SK-N-MC (cell line): ENCODE results near the gene NCOA1.
"Not testable (repeated sequence)": the region's sequence is repeated elsewhere in the genome, so short reads cannot be mapped to it uniquely, and the experiment has no call there.

Source experiments
- DNase-seq: peaks from one replicate; pipeline ENCODE4 v3.0.0-alpha.2; 2011; ENCODE audit warnings: low read depth, low spot score
- H3K27ac ChIP-seq: fragments of 200-600 bp; sonication (generic); 2 replicates; pipeline ENCODE4 v1.5.1; 2016; ENCODE audit warnings: mixed run types
- H3K36me3 ChIP-seq: fragments of 200-600 bp; sonication (generic); 2 replicates; pipeline ENCODE4 v1.6.1; 2017; ENCODE audit warnings: antibody characterized with exemption, low read length, mixed read lengths; ENCODE audit not compliant: insufficient read depth
- H3K4me3 ChIP-seq: fragments of 200-600 bp; sonication (generic); 2 replicates; pipeline ENCODE4 v1.5.1; 2016
- H3K9ac ChIP-seq: fragments of 200-600 bp; sonication (generic); 2 replicates; pipeline ENCODE4 v1.8.0; 2017; ENCODE audit warnings: mixed run types, mixed read lengths; ENCODE audit not compliant: insufficient read length
- H3K9me3 ChIP-seq: fragments of 200-600 bp; sonication (generic); 2 replicates; pipeline ENCODE4 v1.6.1; 2017; ENCODE audit warnings: low read depth, mild to moderate bottlenecking, antibody characterized with exemption, low read length, moderate library complexity, mixed read lengths
- EZH2 ChIP-seq: fragments of 200-600 bp; sonication (generic); IDR thresholded peaks from one replicate; pipeline ENCODE4 v1.6.1; 2017; ENCODE audit warnings: antibody characterized with exemption
- FOXP2 ChIP-seq: optimal IDR thresholded peaks from 2 replicates; pipeline ENCODE3; 2011; ENCODE audit warnings: mild to moderate bottlenecking, moderate library complexity; ENCODE audit not compliant: insufficient read depth; ENCODE audit errors: extremely low read length, control extremely low read depth
- POLR2AphosphoS5 ChIP-seq: IDR thresholded peaks from 2 replicates; pipeline ENCODE4 v1.6.1; 2012; ENCODE audit warnings: mild to moderate bottlenecking, low read depth, low read length, borderline replicate concordance

The NCOA1 gene

DNA sequence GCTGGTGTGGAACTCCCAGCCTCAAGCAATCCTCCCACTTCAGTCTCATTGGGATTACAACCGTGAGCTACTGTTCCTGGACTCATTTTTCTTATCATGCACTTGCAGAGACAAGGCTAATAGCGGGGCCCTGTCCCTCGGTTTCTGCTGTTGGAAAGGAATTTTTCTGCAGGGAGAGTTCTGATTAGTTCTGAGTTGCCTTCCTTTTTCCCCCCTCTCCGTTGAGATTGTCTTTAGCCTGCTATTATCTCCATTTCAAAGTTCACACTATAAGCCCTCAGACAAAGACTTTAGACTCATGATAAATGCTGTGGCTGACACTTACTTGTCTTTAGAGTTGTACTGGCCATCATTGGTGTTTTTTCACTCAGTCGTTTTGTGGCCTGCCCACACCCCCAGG, 97.2 kb downstream of the NCOA1 start:
- no peak for TF ChIP-seq EZH2
- TF ChIP-seq POLR2AphosphoS5: no peak
- TF ChIP-seq FOXP2: no peak
- no peak for DNase-seq
- no peak overlapping the region for H3K27ac ChIP-seq
- H3K36me3 ChIP-seq: no peaks in the 10 kb centered on the region
- no peak overlapping the region for H3K4me3 ChIP-seq
- no peaks in the 10 kb centered on the region for H3K9me3 ChIP-seq
- H3K9ac ChIP-seq: no peak overlapping the region

DNA sequence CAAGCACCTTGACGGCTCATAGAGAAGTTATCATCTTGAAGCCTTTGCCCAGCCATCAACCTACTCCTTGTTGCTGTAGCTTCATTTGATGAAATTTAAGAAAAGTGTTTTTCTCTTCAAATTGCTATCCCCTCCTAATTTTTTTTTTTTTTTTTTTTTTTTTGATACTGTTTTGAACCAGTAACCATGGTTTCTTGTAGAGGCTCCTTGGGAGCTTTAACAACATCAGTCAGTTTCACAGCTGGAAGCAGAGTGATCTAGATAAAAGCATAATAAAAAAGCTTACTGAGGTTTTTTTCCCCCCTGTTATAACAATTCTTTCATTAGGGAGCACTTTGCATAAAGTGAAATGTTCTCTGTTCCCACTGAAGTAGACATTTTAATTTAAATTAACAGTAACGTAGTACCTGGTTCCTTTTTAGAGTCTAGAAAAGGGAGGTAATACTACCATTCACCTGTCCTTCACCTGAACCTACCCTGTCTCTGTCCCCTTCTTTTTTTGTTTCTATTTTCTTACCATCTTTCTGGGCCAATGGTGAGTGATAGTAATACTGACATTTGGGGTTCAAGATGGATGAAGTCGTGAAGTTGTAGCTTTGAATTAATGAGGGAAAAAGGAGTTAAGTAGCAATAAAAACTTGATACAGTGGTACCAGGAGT, 101.5 kb downstream of the NCOA1 start:
- Histone ChIP-seq H3K27ac (no peak overlapping the region), H3K9ac (no peak overlapping the region), H3K9me3 (no peaks in the 10 kb centered on the region), H3K36me3 (no peaks in the 10 kb centered on the region), H3K4me3 (no peak overlapping the region)
- TF ChIP-seq FOXP2 (no peak), EZH2 (no peak), POLR2AphosphoS5 (no peak)
- no peak for DNase-seq

DNA sequence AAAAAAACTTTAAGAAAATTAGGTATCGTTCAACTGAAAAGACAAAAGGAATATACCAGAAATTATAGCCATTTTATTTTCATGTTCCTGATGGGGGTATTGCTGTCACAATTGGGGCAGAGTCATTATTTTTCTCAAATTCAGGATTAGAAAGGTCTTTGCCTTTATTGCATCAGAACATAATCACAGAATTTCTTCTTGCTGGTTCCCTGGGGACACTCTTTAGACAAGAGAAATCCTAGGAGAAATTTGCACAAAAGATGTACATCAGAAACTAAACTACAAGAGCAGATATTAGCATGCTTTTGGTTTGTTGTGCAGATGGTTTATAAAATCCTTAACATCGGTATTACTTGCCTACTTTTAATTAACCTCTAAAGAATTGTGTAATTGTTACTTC, 103.2 kb downstream of the NCOA1 start:
- Histone ChIP-seq H3K9ac (peak overlapping the region; percentile 5), H3K36me3 (no peaks in the 10 kb centered on the region), H3K4me3 (peak overlapping the region; percentile 32; the same call in 1 of the 2 replicates), H3K27ac (peak overlapping the region; percentile 32; the same call in 1 of the 2 replicates), H3K9me3 (no peaks in the 10 kb centered on the region)
- DNase-seq: no peak
- TF ChIP-seq FOXP2: no peak
- no peak for TF ChIP-seq POLR2AphosphoS5
- TF ChIP-seq EZH2: no peak

DNA sequence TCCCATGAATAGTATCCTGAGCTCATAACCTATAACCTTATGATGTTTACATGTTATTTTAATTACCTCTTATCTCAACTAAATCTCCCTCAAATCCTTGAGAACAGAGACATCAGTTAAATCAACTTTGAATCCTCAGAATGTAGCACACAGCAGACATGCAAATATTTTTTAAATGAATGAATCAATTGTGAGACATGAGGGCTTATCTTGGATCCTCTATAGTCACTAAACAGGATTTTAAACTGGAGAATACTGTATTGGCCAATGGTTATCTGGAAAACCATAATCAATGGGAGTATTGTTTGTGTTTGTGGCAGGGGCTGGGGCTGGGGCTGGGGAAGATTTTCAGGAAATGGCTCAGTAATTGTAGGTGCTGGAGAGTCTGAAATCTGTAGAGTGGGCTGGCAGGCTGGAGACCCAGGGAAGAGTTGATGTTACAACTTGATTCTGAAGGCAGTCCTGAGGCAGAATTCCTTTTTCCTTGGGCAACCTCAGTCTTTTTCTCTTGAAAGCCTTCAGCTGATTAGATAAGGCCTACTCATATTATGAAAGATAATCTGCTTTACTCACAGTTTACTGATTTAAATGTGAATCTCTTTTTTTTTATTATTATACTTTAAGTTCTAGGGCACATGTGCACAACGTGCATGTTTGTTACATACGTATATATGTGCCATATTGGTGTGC, 106.3 kb downstream of the NCOA1 start:
- no peak overlapping the region for H3K9ac ChIP-seq
- no peak overlapping the region for H3K4me3 ChIP-seq
- TF ChIP-seq EZH2: no peak
- TF ChIP-seq POLR2AphosphoS5: no peak
- TF ChIP-seq FOXP2: no peak
- H3K36me3 ChIP-seq: no peaks in the 10 kb centered on the region
- H3K27ac ChIP-seq: no peak overlapping the region
- no peaks in the 10 kb centered on the region for H3K9me3 ChIP-seq
- no peak for DNase-seq

DNA sequence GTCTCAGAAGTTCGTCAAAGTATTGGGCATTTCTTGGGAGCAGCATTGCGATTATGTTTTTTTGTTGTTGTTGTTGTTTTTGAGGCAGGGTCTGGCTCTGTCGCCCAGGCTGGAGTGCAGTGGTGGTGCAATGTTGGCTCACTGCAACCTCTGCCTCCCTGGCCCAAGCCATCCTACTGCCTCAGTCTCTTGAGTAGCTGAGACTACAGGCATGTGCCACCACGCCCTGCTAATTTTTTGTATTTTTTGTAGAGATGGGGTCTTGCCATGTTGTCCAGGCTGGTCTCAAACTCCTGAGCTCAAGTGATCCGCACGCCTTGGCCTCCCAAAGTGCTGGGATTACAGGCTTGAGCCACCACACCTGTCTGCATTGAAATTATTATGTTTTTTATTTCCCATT, 109.1 kb downstream of the NCOA1 start:
- H3K4me3 ChIP-seq, DNase-seq, H3K9me3 ChIP-seq, H3K36me3 ChIP-seq, H3K9ac ChIP-seq, H3K27ac ChIP-seq: not testable (repeated sequence)

DNA sequence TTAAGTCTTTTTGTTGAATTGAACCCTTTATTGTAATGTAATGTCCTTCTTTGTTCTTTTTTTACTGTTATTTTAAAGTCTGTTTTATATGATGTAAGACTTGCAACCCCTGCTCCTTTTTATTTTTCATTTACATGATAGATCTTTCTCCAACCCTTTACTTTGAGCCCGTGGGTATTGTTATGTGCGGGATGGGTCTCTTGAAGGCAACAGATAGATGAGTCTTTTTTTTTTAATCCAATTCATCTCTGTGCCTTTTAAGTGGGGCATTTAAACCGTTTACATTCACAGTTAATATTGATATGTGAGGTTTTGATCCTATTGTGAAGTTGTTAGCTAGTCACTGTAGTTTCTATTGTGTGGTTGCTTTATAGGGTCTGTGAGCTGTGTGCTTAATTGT, 120.6 kb downstream of the NCOA1 start:
- no peak overlapping the region for H3K27ac ChIP-seq
- no peaks in the 10 kb centered on the region for H3K9me3 ChIP-seq
- H3K4me3 ChIP-seq: no peak overlapping the region
- no peak for DNase-seq
- TF ChIP-seq FOXP2 (no peak), EZH2 (no peak), POLR2AphosphoS5 (no peak)
- no peak overlapping the region for H3K9ac ChIP-seq
- H3K36me3 ChIP-seq: no peaks in the 10 kb centered on the region; the same call in 1 of the 2 replicates

DNA sequence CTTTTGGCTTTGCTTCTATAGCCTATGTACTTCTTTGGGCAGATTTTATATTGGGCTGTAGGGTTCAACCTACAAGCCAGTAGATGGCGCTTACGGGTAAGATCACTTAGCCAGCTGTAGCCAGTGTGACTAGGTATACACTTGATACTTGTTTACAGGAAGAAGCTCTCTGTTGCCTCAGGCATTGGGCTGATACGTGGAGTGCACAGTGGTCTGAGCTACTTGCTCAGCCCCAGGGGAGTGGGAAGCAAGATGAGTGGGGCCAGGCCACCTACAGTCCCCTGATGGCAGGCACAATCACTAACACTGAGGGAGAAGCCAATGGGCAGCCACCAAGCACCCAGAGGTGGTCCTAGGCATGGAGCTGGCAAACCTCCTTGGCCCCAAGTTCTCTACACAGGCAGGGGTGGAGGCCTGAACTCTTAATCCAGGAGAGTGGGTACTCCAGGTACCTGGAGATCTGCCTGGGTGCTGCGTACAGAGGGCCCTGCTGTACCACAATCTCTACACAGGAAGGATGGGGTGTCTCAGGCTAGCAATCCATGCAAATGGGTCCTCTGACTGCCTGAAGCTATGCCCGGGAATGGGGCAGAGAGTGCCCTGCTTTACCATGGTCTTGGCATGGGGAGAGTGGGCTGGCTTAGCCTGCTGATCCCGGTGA, 122.2 kb downstream of the NCOA1 start:
- H3K36me3 ChIP-seq: no peaks in the 10 kb centered on the region; the same call in 1 of the 2 replicates
- H3K9me3 ChIP-seq: no peaks in the 10 kb centered on the region
- H3K9ac ChIP-seq: no peak overlapping the region
- H3K27ac ChIP-seq: no peak overlapping the region
- no peak for DNase-seq
- no peak overlapping the region for H3K4me3 ChIP-seq
- TF ChIP-seq POLR2AphosphoS5 (no peak), EZH2 (no peak), FOXP2 (no peak)

DNA sequence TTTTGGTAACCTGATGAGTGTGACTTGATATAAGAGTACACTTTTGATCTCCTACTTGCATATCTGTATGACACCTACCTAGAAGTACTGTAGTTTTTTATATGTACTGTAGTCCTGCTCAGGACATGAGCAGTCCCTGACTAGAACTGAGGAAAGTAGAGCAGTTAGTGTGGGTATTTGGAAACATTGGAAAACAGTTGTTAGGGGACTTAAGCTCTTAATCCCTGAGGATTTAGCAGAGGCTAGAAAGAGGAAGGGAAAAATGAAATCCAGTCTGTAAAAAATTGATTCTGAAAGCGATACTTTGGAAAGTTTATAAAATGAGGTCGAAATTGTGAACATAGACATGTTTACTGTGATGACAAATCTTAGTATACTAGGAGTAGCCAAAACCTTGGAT, 125.6 kb downstream of the NCOA1 start:
- TF ChIP-seq POLR2AphosphoS5: no peak
- TF ChIP-seq FOXP2: no peak
- no peak for TF ChIP-seq EZH2
- Histone ChIP-seq H3K9ac (no peak overlapping the region), H3K27ac (no peak overlapping the region), H3K36me3 (no peaks in the 10 kb centered on the region; the same call in 1 of the 2 replicates), H3K9me3 (no peaks in the 10 kb centered on the region), H3K4me3 (no peak overlapping the region)
- no peak for DNase-seq

DNA sequence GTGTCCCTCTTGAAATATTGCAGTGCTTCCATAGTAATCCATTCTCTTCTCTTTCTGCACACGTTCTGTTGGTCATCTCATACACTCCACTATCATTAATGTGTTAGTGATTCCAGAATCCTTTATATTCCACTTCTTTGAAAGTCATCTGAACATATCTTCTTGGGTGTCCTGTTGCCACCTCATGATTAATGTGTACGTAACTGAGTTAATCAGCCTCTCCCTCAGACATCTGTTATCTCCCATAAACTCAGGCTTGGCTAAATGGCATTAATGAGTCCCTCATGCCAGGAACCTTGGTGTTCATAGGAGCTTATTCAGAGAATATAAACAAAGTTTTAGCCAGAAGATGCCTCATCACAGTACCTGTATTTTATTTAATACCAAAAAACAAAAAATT, 126.4 kb downstream of the NCOA1 start:
- Histone ChIP-seq H3K9me3 (no peaks in the 10 kb centered on the region), H3K4me3 (peak overlapping the region; percentile 4; the same call in 1 of the 2 replicates), H3K27ac (peak overlapping the region; percentile 90; the same call in 1 of the 2 replicates), H3K9ac (no peak overlapping the region), H3K36me3 (no peaks in the 10 kb centered on the region; the same call in 1 of the 2 replicates)
- no peak for DNase-seq
- TF ChIP-seq EZH2: no peak
- TF ChIP-seq FOXP2: no peak
- TF ChIP-seq POLR2AphosphoS5: no peak
